ENCODE data around the gene ESPN. TPM values are rescaled to one million over a fixed set of nuclear protein-coding genes. Genes with fewer than 3 reads are reported as not detected.
"Not testable (repeated sequence)": the region's sequence is repeated elsewhere in the genome, so short reads cannot be mapped to it uniquely, and the experiment has no call there.

ESPN gene
- total RNA-seq, 1 experiment from 2014 or later: 53.1 TPM

- Mint-ChIP-seq H3K4me1 (peaks cover 17 to 24% of the 10 kb centered on the region in 2 experiments), H3K27ac (no peak overlapping the region), H3K9me3 (peaks cover 0 to 3% of the 10 kb centered on the region in 2 experiments; a peak in 2 of 5 replicates), H3K36me3 (ENCODE audit: insufficient read depth in 1 of 3, low read depth in 3 of 3) (no peaks in the 10 kb centered on the region), H3K4me3 (no peak overlapping the region), H3K27me3 (ENCODE audit: low read depth) (peaks cover 76% of the 10 kb centered on the region)
- H3K56ac ChIP-seq (ENCODE audit: insufficient read length, low read depth, low read length): no peak overlapping the region
- H4K20me1 ChIP-seq (ENCODE audit: control insufficient read depth, insufficient read depth, insufficient read length): no peaks in the 10 kb centered on the region
- H3K27me3 ChIP-seq (ENCODE audit: insufficient read depth, low read length): peaks cover 29% of the 10 kb centered on the region; the same call in 1 of the 2 replicates
- no peak overlapping the region; the same call in 1 of the 2 replicates for H3K14ac ChIP-seq (ENCODE audit: insufficient read depth, low read length)
- H3K4me2 ChIP-seq (ENCODE audit: insufficient read depth, insufficient read length, low read length): no peak overlapping the region
- no peak overlapping the region for H4K8ac ChIP-seq (replicated peaks; ENCODE audit: insufficient read length, low read depth, low read length)
- no peaks in the 10 kb centered on the region for H3K79me1 ChIP-seq (ENCODE audit: insufficient read depth, low read depth, low read length, poor library complexity, severe bottlenecking)
- no peak overlapping the region for H4K91ac ChIP-seq (ENCODE audit: insufficient read length, low read depth, low read length)
- DNase-seq: peak; percentile 28
- no peak overlapping the region for H2BK20ac ChIP-seq (ENCODE audit: low read depth, low read length, poor library complexity, severe bottlenecking)
- no peak overlapping the region for H3K4ac ChIP-seq (ENCODE audit: low read depth, low read length)
- WGBS (ENCODE audit: extremely low coverage, insufficient read length, low lambda C conversion rate): no CpG with 5 or more reads among the region's 26 CpGs
- no peak overlapping the region for H3T11ph ChIP-seq (ENCODE audit: low read length)
- TF ChIP-seq CTCF (conservative IDR thresholded peaks at IDR 0.05): no peak
- no peak overlapping the region for H2AFZ ChIP-seq (ENCODE audit: low read length)
- H2AK5ac ChIP-seq (ENCODE audit: insufficient read length, low read length): no peak overlapping the region
- no peaks in the 10 kb centered on the region for H3K9me3 ChIP-seq (ENCODE audit: control insufficient read depth, low read depth, low read length)
- H3K9ac ChIP-seq (ENCODE audit: extremely low read depth, insufficient read length, low read length): no peak overlapping the region
- no peaks in the 10 kb centered on the region for H3K79me2 ChIP-seq (ENCODE audit: insufficient read depth, low read length)
- no peak overlapping the region for H2BK12ac ChIP-seq (ENCODE audit: insufficient read length, low read depth, low read length)
- H3K27ac ChIP-seq (ENCODE audit: insufficient read length, low read depth, low read length): no peak overlapping the region
- H4K5ac ChIP-seq (ENCODE audit: insufficient read length, low read depth, low read length): no peak overlapping the region
- no peak overlapping the region for H3K23ac ChIP-seq (ENCODE audit: insufficient read length, low read depth, low read length)
- peaks cover 3% of the 10 kb centered on the region for H3K23me2 ChIP-seq (ENCODE audit: insufficient read length, low read depth, low read length, poor library complexity, severe bottlenecking)
- H2BK120ac ChIP-seq (ENCODE audit: low read depth, low read length, poor library complexity, severe bottlenecking): no peak overlapping the region
- H2BK5ac ChIP-seq (ENCODE audit: insufficient read length, low read length): no peak overlapping the region
- H3K4me1 ChIP-seq (ENCODE audit: insufficient read depth, low read length): no peaks in the 10 kb centered on the region
- H3K18ac ChIP-seq (ENCODE audit: insufficient read length, low read depth, low read length): no peak overlapping the region
- H2BK15ac ChIP-seq (ENCODE audit: low read depth, low read length): no peak overlapping the region
Measured at GRCh38 chr1:6427441-6428390, 3.1 kb downstream of the ESPN start.

GRCh38 chr1:6428453-6428852, 3.9 kb downstream of the ESPN start:
- H2BK5ac ChIP-seq (ENCODE audit: insufficient read length, low read length); H2AFZ ChIP-seq (ENCODE audit: low read length); H3K14ac ChIP-seq (ENCODE audit: insufficient read depth, low read length); H3K18ac ChIP-seq (ENCODE audit: insufficient read length, low read depth, low read length); H2BK120ac ChIP-seq (ENCODE audit: low read depth, low read length, poor library complexity, severe bottlenecking); H3K36me3 Mint-ChIP-seq (ENCODE audit: insufficient read depth in 1 of 3, low read depth in 3 of 3); H3K9me3 Mint-ChIP-seq; H3T11ph ChIP-seq (ENCODE audit: low read length); H4K20me1 ChIP-seq (ENCODE audit: control insufficient read depth, insufficient read depth, insufficient read length); H3K4me2 ChIP-seq (ENCODE audit: insufficient read depth, insufficient read length, low read length); H3K4me3 Mint-ChIP-seq; H2AK5ac ChIP-seq (ENCODE audit: insufficient read length, low read length); H4K8ac ChIP-seq (replicated peaks; ENCODE audit: insufficient read length, low read depth, low read length); H3K9me3 ChIP-seq (ENCODE audit: control insufficient read depth, low read depth, low read length); H3K23ac ChIP-seq (ENCODE audit: insufficient read length, low read depth, low read length); H3K79me1 ChIP-seq (ENCODE audit: insufficient read depth, low read depth, low read length, poor library complexity, severe bottlenecking); H4K91ac ChIP-seq (ENCODE audit: insufficient read length, low read depth, low read length); H3K56ac ChIP-seq (ENCODE audit: insufficient read length, low read depth, low read length); H3K27ac ChIP-seq (ENCODE audit: insufficient read length, low read depth, low read length); H3K9ac ChIP-seq (ENCODE audit: extremely low read depth, insufficient read length, low read length); H2BK12ac ChIP-seq (ENCODE audit: insufficient read length, low read depth, low read length); H3K4me1 ChIP-seq (ENCODE audit: insufficient read depth, low read length); H3K23me2 ChIP-seq (ENCODE audit: insufficient read length, low read depth, low read length, poor library complexity, severe bottlenecking); H2BK15ac ChIP-seq (ENCODE audit: low read depth, low read length); H4K5ac ChIP-seq (ENCODE audit: insufficient read length, low read depth, low read length); H2BK20ac ChIP-seq (ENCODE audit: low read depth, low read length, poor library complexity, severe bottlenecking); H3K4ac ChIP-seq (ENCODE audit: low read depth, low read length); H3K27ac Mint-ChIP-seq; H3K79me2 ChIP-seq (ENCODE audit: insufficient read depth, low read length): not testable (repeated sequence)
- Mint-ChIP-seq H3K27me3 (ENCODE audit: low read depth) (peaks cover 73% of the 10 kb centered on the region), H3K4me1 (peaks cover 17 to 24% of the 10 kb centered on the region in 2 experiments)
- no CpG with 5 or more reads among the region's 6 CpGs for WGBS (ENCODE audit: extremely low coverage, insufficient read length, low lambda C conversion rate)
- peaks cover 25% of the 10 kb centered on the region; the same call in 1 of the 2 replicates for H3K27me3 ChIP-seq (ENCODE audit: insufficient read depth, low read length)
- DNase-seq: peak; percentile 27
